ENCODE data around the gene HOMER2. TPM values are rescaled to one million over a fixed set of nuclear protein-coding genes. Genes with fewer than 3 reads are reported as not detected.
A peak's percentile ranks its signal among the peaks of the same experiment; 100 is the strongest.

The HOMER2 gene
- total RNA-seq, 1 experiment from 2014 or later: 19.7 TPM

DNA sequence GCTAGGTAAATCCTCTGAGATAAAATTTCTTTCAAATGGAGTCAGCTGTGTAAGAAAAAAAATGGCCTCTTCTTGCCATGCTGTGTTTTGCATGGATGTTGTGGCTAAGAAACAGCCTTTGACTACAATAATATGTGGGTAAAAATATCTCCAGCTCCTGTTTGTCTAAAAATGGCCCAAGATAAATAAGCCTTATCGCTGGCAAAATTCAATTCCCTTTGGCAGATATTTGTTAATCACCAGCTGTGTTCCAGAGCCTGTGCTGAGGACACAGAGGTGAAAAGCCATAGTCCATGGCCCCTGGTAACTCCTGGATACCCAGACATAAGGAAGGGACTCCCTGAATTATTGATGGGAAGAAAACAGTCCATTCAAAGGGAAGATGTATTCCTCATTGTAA, 18.2 kb upstream of the HOMER2 start:
- DNase-seq: no peak
- no peaks in the 10 kb centered on the region for H3K36me3 ChIP-seq
- H3K9me3 ChIP-seq: no peaks in the 10 kb centered on the region
- H3K27me3 ChIP-seq: no peaks in the 10 kb centered on the region
- H3K4me3 ChIP-seq: no peak overlapping the region

- Histone ChIP-seq H3K4me3 (no peak overlapping the region), H3K27me3 (no peaks in the 10 kb centered on the region), H3K36me3 (no peaks in the 10 kb centered on the region), H3K9me3 (no peaks in the 10 kb centered on the region)
- DNase-seq: no peak
Measured at GRCh38 chr15:82970078-82970686, 17.7 kb upstream of the HOMER2 start.

DNA sequence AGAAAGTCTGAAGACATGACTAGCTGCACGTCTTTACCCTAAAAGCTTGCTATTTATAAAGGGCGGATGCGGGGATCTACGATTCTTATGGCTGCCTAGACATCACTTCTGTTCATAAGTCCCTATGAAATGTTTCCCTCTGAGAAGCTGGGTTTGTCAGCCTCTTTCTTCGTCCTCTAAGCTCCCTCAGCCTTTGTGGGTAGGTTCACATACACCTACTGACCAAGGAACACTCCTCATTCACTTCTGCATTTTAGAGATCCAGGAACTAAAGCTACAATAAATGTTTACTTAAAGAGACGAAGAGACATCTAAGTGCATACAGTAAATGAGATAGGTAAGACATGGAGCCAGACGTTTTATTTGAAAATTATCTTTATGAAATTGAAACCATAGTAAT, 16.8 kb upstream of the HOMER2 start:
- no peak overlapping the region for H3K4me3 ChIP-seq
- no peaks in the 10 kb centered on the region for H3K36me3 ChIP-seq
- H3K27me3 ChIP-seq: no peaks in the 10 kb centered on the region
- DNase-seq: no peak
- H3K9me3 ChIP-seq: no peaks in the 10 kb centered on the region

DNA sequence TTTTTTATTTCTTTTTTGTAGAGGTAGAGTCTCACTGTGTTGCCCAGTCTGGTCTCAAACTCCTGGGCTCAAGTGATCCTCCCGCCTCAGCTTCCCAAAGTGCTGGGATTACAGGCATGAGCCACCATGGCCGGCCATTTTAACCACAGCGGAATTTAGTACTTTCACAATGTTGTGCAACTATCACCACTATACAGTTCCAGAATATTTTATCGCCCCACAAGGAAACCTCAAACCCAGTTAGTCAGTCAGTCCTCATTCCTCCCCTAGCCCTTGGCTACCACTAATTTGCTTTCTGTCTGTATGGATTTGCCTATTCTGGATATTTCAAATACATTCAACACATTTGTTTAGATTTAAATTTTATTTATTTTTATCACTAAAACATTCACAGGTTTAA, 15.5 kb upstream of the HOMER2 start:
- no peak for DNase-seq
- no peaks in the 10 kb centered on the region for H3K27me3 ChIP-seq

GRCh38 chr15:82966671-82967071, 14.2 kb upstream of the HOMER2 start:
- no peaks in the 10 kb centered on the region for H3K36me3 ChIP-seq
- DNase-seq: no peak
- H3K27me3 ChIP-seq: no peaks in the 10 kb centered on the region
- H3K9me3 ChIP-seq: no peaks in the 10 kb centered on the region
- no peak overlapping the region for H3K4me3 ChIP-seq

More for the DNA sequence above, 15.5 kb upstream of the HOMER2 start:
- H3K9me3 ChIP-seq: no peaks in the 10 kb centered on the region
- H3K36me3 ChIP-seq: no peaks in the 10 kb centered on the region
- no peak overlapping the region for H3K4me3 ChIP-seq

DNA sequence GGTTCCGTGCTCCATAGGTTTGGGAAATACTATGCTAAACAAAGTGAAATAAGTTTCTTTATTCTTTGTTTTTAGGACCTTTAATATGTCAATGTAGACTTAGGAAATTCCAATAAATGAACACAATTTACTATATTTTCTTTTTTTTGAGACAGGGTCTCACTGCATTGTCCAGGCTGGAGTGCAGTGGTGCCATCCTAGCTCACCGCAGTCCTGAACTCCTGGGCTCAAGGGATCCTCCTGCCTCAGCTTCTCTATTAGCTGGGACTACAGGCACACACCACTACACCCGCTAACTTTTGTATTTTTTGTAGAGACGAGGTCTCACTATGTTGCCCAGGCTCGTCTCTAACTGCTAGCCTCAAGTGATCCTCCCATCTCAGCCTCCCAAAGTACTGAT, 12.4 kb upstream of the HOMER2 start:
- no peak for DNase-seq
- Histone ChIP-seq H3K27me3 (no peaks in the 10 kb centered on the region), H3K9me3 (no peaks in the 10 kb centered on the region), H3K4me3 (no peak overlapping the region), H3K36me3 (no peaks in the 10 kb centered on the region)

DNA sequence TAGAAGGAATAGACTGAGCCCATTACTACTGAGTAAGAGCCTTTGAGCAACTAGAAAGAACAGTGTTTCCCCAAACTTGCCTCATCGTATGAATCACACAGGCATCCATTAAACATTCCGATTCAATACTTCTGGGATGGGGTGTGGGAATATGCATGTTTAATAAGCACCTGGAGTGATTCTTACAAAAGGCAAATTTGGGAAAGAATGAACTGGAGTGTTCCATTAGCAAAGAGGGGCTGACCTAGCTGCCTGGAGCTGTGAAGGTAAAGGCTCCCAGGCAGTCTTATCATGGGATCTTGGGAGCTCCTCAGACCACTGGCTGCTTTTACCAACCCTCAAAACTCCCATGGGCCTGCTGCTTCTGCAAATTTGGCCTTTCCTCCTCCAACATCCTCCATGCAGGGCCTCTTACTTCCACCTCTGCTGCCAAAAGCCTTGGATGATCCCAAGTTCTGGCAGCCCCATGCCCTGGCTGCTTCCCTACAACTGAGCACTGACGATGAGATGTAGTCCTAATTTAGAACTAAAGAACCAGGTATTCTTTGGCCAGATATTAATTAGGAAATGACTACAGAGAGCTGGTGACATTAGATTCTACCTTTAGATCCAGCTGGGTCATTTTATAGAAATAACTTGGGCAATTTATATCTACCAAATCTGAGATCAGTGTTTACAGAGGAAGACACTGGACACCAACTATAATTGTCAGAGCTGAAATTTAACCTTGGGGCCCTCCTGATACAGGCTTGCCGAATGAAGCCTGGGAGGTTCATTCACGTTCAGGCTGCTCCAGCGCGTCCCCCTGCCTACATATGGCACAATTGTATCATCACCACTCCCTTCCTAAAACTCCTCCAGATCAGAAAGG, 11.2 kb upstream of the HOMER2 start:
- Histone ChIP-seq H3K36me3 (no peaks in the 10 kb centered on the region), H3K9me3 (no peaks in the 10 kb centered on the region), H3K27me3 (no peaks in the 10 kb centered on the region), H3K4me3 (no peak overlapping the region)
- no peak for DNase-seq

- no peaks in the 10 kb centered on the region for H3K36me3 ChIP-seq
- no peaks in the 10 kb centered on the region for H3K9me3 ChIP-seq
- H3K27me3 ChIP-seq: no peaks in the 10 kb centered on the region
- no peak overlapping the region for H3K4me3 ChIP-seq
- DNase-seq: no peak
Measured at GRCh38 chr15:82960766-82961165, 8.2 kb upstream of the HOMER2 start.

GRCh38 chr15:82959423-82959822, 6.9 kb upstream of the HOMER2 start:
- H3K27me3 ChIP-seq: no peaks in the 10 kb centered on the region
- no peak for DNase-seq
- H3K9me3 ChIP-seq: no peaks in the 10 kb centered on the region
- H3K4me3 ChIP-seq: no peak overlapping the region
- H3K36me3 ChIP-seq: no peaks in the 10 kb centered on the region

GRCh38 chr15:82958638-82959037, 6.1 kb upstream of the HOMER2 start:
- Histone ChIP-seq H3K9me3 (no peaks in the 10 kb centered on the region), H3K36me3 (no peaks in the 10 kb centered on the region), H3K27me3 (no peaks in the 10 kb centered on the region), H3K4me3 (no peak overlapping the region)
- DNase-seq: no peak

GRCh38 chr15:82951472-82952157, 905 bp downstream of the HOMER2 start:
- H3K36me3 ChIP-seq: no peaks in the 10 kb centered on the region

DNA sequence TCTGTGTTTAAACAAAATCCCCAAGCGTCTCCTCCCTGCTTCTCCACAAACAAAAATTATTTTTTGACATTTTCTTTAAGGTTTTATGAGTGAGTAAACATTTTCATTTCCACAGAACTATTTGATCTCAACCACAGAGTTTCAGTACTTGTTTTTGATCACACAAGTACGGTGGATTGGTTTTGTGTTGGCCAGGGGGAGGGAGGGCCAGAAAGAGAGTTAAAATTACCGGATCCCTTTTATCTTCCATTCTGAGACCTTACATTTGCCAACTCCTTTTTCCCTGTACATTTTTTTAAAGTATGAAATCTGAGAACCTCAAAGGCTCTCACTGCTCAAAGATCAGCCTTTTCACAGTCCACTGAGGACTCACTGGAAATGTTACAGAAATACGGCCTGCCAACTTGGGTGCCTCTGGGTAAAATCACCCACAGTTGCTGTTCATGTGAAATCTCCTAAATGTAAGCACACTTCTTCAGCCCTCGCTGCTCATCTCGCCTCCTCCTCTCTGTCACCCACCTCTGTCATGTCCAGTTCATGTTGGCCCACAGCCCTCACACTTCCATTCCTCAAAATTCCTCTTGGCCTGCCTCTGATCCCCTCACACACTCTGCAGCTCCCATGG, 1.7 kb downstream of the HOMER2 start:
- Histone ChIP-seq H3K4me3 (no peak overlapping the region), H3K9me3 (no peaks in the 10 kb centered on the region), H3K36me3 (no peaks in the 10 kb centered on the region), H3K27me3 (no peaks in the 10 kb centered on the region)
- no peak for DNase-seq

More at GRCh38 chr15:82951472-82952157, 905 bp downstream of the HOMER2 start:
- H3K4me3 ChIP-seq: peak overlapping the region; percentile 58
- H3K9me3 ChIP-seq: no peaks in the 10 kb centered on the region
- no peak for DNase-seq
- no peaks in the 10 kb centered on the region for H3K27me3 ChIP-seq

DNA sequence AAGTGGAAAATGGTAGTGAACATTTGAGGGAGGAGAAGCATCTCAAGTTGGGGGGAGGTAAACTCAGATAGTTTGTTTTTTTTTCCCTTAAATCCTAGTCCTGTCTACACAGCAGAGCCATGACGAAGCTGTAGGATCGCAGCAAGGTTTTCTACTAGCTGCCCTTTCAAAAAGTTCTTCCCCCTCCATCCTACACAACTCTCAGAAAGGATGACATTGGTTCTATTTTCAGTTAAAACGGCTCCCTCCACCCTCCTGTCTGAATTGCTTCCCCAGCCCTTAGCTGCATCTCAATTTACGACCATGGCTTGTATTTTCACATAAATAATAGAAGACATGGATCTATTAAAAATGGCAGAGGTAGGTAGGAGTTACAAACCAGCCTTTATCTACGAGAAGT, 2.2 kb downstream of the HOMER2 start:
- Histone ChIP-seq H3K27me3 (no peaks in the 10 kb centered on the region), H3K4me3 (no peak overlapping the region), H3K9me3 (no peaks in the 10 kb centered on the region), H3K36me3 (no peaks in the 10 kb centered on the region)
- DNase-seq: no peak

GRCh38 chr15:82946155-82946701, 6.3 kb downstream of the HOMER2 start:
- Histone ChIP-seq H3K27me3 (no peaks in the 10 kb centered on the region), H3K4me3 (no peak overlapping the region), H3K9me3 (no peaks in the 10 kb centered on the region), H3K36me3 (no peaks in the 10 kb centered on the region)
- no peak for DNase-seq

- DNase-seq: no peak
- Histone ChIP-seq H3K27me3 (no peaks in the 10 kb centered on the region), H3K4me3 (no peak overlapping the region)
Measured at GRCh38 chr15:82945326-82945725, 7.2 kb downstream of the HOMER2 start.

DNA sequence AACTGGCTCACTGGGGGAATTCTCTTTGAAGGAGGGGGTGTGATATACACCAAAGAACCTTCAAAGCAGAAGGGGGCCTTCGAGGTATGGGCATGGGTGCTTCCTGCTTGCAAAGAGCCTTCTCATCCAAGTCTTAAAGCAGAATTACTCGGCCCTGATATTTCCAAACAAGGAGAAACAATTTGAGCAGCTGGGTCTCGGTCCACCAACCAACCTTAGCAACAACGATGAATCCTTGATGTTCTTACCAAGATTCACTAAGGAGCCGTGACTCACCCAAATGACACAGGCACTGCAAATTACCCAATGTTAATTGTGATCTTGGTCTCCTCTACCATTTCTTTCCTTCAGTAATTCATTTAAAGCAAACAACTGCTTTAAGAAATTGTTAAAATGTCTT, 7.7 kb downstream of the HOMER2 start:
- DNase-seq: peak; percentile 42
- Histone ChIP-seq H3K36me3 (no peaks in the 10 kb centered on the region), H3K9me3 (no peaks in the 10 kb centered on the region), H3K4me3 (no peak overlapping the region), H3K27me3 (no peaks in the 10 kb centered on the region)

More at GRCh38 chr15:82945326-82945725, 7.2 kb downstream of the HOMER2 start:
- no peaks in the 10 kb centered on the region for H3K9me3 ChIP-seq
- H3K36me3 ChIP-seq: no peaks in the 10 kb centered on the region

GRCh38 chr15:82944056-82944455, 8.5 kb downstream of the HOMER2 start:
- H3K9me3 ChIP-seq: no peaks in the 10 kb centered on the region
- no peak overlapping the region for H3K4me3 ChIP-seq
- no peak for DNase-seq
- H3K27me3 ChIP-seq: no peaks in the 10 kb centered on the region
- no peaks in the 10 kb centered on the region for H3K36me3 ChIP-seq

Measured in MG63 (cell line).